GM18526 (cell line): ENCODE data around the gene EPHB1.

Experiments
- POLR2A ChIP-seq: IDR thresholded peaks from 3 replicates; pipeline ENCODE4 v1.6.1; 2011; ENCODE audit not compliant: insufficient read length; ENCODE audit errors: extremely low read depth

Gene EPHB1

GRCh38 chr3:135145581-135145980 lies 350.5 kb downstream of the EPHB1 start:
- no peak for TF ChIP-seq POLR2A

- no peak for TF ChIP-seq POLR2A
Measured at GRCh38 chr3:135147657-135148056, 352.6 kb downstream of the EPHB1 start.

- no peak for TF ChIP-seq POLR2A
Measured at GRCh38 chr3:135148398-135149020, 353.4 kb downstream of the EPHB1 start.

GRCh38 chr3:135149707-135150681 lies 354.9 kb downstream of the EPHB1 start:
- TF ChIP-seq POLR2A: no peak

GRCh38 chr3:135154186-135154585 lies 359.1 kb downstream of the EPHB1 start:
- no peak for TF ChIP-seq POLR2A

- TF ChIP-seq POLR2A: no peak
Measured at GRCh38 chr3:135155228-135155627, 360.2 kb downstream of the EPHB1 start.

- no peak for TF ChIP-seq POLR2A
Measured at GRCh38 chr3:135155791-135156190, 360.7 kb downstream of the EPHB1 start.

GRCh38 chr3:135157045-135157740 lies 362.1 kb downstream of the EPHB1 start:
- no peak for TF ChIP-seq POLR2A

- no peak for TF ChIP-seq POLR2A
Measured at GRCh38 chr3:135158520-135158919, 363.5 kb downstream of the EPHB1 start.

GRCh38 chr3:135159681-135160247 lies 364.7 kb downstream of the EPHB1 start:
- TF ChIP-seq POLR2A: no peak

GRCh38 chr3:135161425-135161824 lies 366.4 kb downstream of the EPHB1 start:
- TF ChIP-seq POLR2A: no peak

- no peak for TF ChIP-seq POLR2A
Measured at GRCh38 chr3:135163701-135164100, 368.6 kb downstream of the EPHB1 start.

GRCh38 chr3:135165260-135165659 lies 370.2 kb downstream of the EPHB1 start:
- TF ChIP-seq POLR2A: no peak

- TF ChIP-seq POLR2A: no peak
Measured at GRCh38 chr3:135166266-135166825, 371.3 kb downstream of the EPHB1 start.

- TF ChIP-seq POLR2A: no peak
Measured at GRCh38 chr3:135168822-135169221, 373.8 kb downstream of the EPHB1 start.
